Lung (tissue), 13 donors: Measurements from ENCODE around the gene KCND3. TPM values are rescaled to one million over a fixed set of nuclear protein-coding genes. Genes with fewer than 3 reads are reported as not detected.
A peak's percentile ranks its signal among the peaks of the same experiment; 100 is the strongest.

Experiments used
- ATAC-seq: fragments of 200-7000 bp; cut with Tn5 transposase; one replicate; pipeline ENCODE4 v1.9.1; 2020; ENCODE audit warnings: moderate number of reproducible peaks; ENCODE audit not compliant: insufficient read depth, low FRiP score
- DNase-seq, 3 donors: peaks; one replicate each; pipeline ENCODE4 v3.0.0-alpha.2; 2013 to 2017
- H3K27ac ChIP-seq, 2 donors: one replicate each; pipeline ENCODE4 v1.5.1; 2013; ENCODE audit warnings: mild to moderate bottlenecking in 2 of 2, moderate library complexity in 2 of 2, control low read depth in 1 of 2, inconsistent platforms in 1 of 2, low read depth in 1 of 2, low read length in 1 of 2
- H3K27me3 ChIP-seq, 3 donors: one replicate each; pipeline ENCODE4 v1.5.1; 2013; ENCODE audit warnings: low read length in 2 of 3; ENCODE audit not compliant: control insufficient read depth in 3 of 3, insufficient read depth in 3 of 3
- H3K36me3 ChIP-seq, 4 donors: one replicate each; pipeline ENCODE4 v1.5.1; 2013; ENCODE audit warnings: low read length in 4 of 4, mild to moderate bottlenecking in 1 of 4, moderate library complexity in 1 of 4; ENCODE audit not compliant: control insufficient read depth in 4 of 4, insufficient read depth in 4 of 4
- H3K4me1 ChIP-seq, 5 donors: one replicate each; pipeline ENCODE4 v1.5.1; 2013; ENCODE audit warnings: low read length in 5 of 5, mild to moderate bottlenecking in 2 of 5, moderate library complexity in 1 of 5; ENCODE audit not compliant: control insufficient read depth in 5 of 5, insufficient read depth in 5 of 5
- H3K4me3 ChIP-seq: one replicate; pipeline ENCODE4 v1.5.1; 2013; ENCODE audit warnings: mild to moderate bottlenecking, control low read depth, moderate library complexity
- H3K9ac ChIP-seq, 2 donors: one replicate each; pipeline ENCODE4 v1.5.1; 2013; ENCODE audit warnings: low read length in 2 of 2, control low read depth in 1 of 2; ENCODE audit not compliant: insufficient read depth in 1 of 2
- H3K9me3 ChIP-seq, 4 donors: one replicate each; pipeline ENCODE4 v1.5.1; 2013; ENCODE audit warnings: low read length in 3 of 4, mild to moderate bottlenecking in 1 of 4, moderate library complexity in 1 of 4; ENCODE audit not compliant: control insufficient read depth in 4 of 4, insufficient read depth in 3 of 4
- CTCF ChIP-seq: IDR thresholded peaks from 2 replicates; pipeline ENCODE4 v1.5.1; 2012; ENCODE audit warnings: mild to moderate bottlenecking; ENCODE audit errors: control extremely low read depth, extremely low read depth
- WGBS, 2 donors: extraction: QIAGEN DNeasy Blood & Tissue Kit; methylation state at CpG; one replicate each; pipeline ENCODE4 v1.1.7; 2013; 5-methylcytosine and 5-hydroxymethylcytosine counted together
- polyA plus RNA-seq, 2 donors: library from polyadenylated mRNA; stranded (reverse); fragments of 200-250 nt; gene quantifications; one replicate each; pipeline ENCODE4 v1.2.1, GENCODE V29; 2013
- small RNA-seq: library from RNA; depleted of rRNA; stranded (forward); fragments of <200 nt; gene quantifications from one replicate; pipeline ENCODE3, GENCODE V24; 2014; ENCODE audit warnings: low replicate concordance
- total RNA-seq, 2 donors: library from RNA; depleted of rRNA in 1 of 2; stranded (reverse); fragments of >200 nt in 1 of 2; gene quantifications; one replicate each; pipeline ENCODE4 v1.2.1, GENCODE V29; 2014 to 2021
- donor health status: control.
- donor health status: control.
- donor health status: Bipolar disorder and iron deficiency.
- donor health status: healthy.
- donor health status: DM: yes; HTN: yes; CAD: no.

The KCND3 gene
- total and polyA plus RNA-seq, 4 donors: 1.3 to 12.1 (median 4.9) TPM

- Histone ChIP-seq H3K27ac (no peak overlapping the region), H3K4me3 (no peak overlapping the region), H3K27me3 (no peaks in the 10 kb centered on the region), H3K36me3 (peaks cover 0 to 8% (median 0%) of the 10 kb centered on the region in 4 donors), H3K9me3 (no peaks in the 10 kb centered on the region), H3K9ac (no peak overlapping the region), H3K4me1 (peaks cover 3 to 26% (median 16%) of the 10 kb centered on the region in 5 donors)
- 86 to 87% methylated on average over 7 of the region's 7 CpGs for WGBS, 2 donors
- ATAC-seq: no peak
- TF ChIP-seq CTCF: no peak
- no peak for DNase-seq
Observed at GRCh38 chr1:111723091-111723806, 266.2 kb downstream of the KCND3 start.

GRCh38 chr1:111720977-111721786 lies 268.3 kb downstream of the KCND3 start:
- TF ChIP-seq CTCF: no peak
- H3K9ac ChIP-seq: no peak overlapping the region
- no peaks in the 10 kb centered on the region for H3K27me3 ChIP-seq
- H3K36me3 ChIP-seq: peaks cover 0 to 1% (median 0%) of the 10 kb centered on the region in 4 donors
- no peaks in the 10 kb centered on the region for H3K9me3 ChIP-seq
- ATAC-seq: no peak
- peaks cover 3 to 26% (median 17%) of the 10 kb centered on the region in 5 donors for H3K4me1 ChIP-seq
- DNase-seq: peak in 2 of 3 donors; percentile 74 to 78
- 62 to 66% methylated on average over 10 of the region's 10 CpGs for WGBS, 2 donors
- no peak overlapping the region for H3K4me3 ChIP-seq
- H3K27ac ChIP-seq: peak overlapping the region; percentile 67 to 69

Small RNAs within 50 kb of the gene (small RNA-seq; reads per million reads assigned to genes)
- gene INKA2: 0.21 reads per million, percentile 13 among the genes with 10 or more reads in this experiment

Other genes with a start within 250 kb of the KCND3 start
- gene DDX20, start 233.8 kb downstream of the KCND3 start, total RNA-seq: 10 to 100 TPM in 1 of 2 donors, 1 to 10 TPM in 1; 9.6 to 14.4 TPM
- gene DDX20, start 233.8 kb downstream of the KCND3 start, polyA plus RNA-seq: 1 to 10 TPM; 6.0 to 6.3 TPM